ENCODE data around the gene PTPRN2.

PTPRN2 gene

GRCh38 chr7:157640144-157640543 lies 947.5 kb downstream of the PTPRN2 start:
- FAIRE-seq, result no peak
- TF ChIP-seq CTCF (IDR thresholded peaks at IDR 0.05; ENCODE audit: insufficient read depth, missing control alignments), result no peak
- no peak for DNase-seq (ENCODE audit: insufficient read length, low spot score)

- DNase-seq (ENCODE audit: insufficient read length, low spot score) (no peak), FAIRE-seq (no peak)
- TF ChIP-seq CTCF (IDR thresholded peaks at IDR 0.05; ENCODE audit: insufficient read depth, missing control alignments), result no peak
Measured at GRCh38 chr7:157638563-157638962, 949.1 kb downstream of the PTPRN2 start.

- TF ChIP-seq CTCF (IDR thresholded peaks at IDR 0.05; ENCODE audit: insufficient read depth, missing control alignments), result no peak
- DNase-seq (ENCODE audit: insufficient read length, low spot score), result no peak
- no peak for FAIRE-seq
Measured at GRCh38 chr7:157637216-157637949, 950.2 kb downstream of the PTPRN2 start.

GRCh38 chr7:157635669-157636068 lies 952.0 kb downstream of the PTPRN2 start:
- no peak for TF ChIP-seq CTCF (IDR thresholded peaks at IDR 0.05; ENCODE audit: insufficient read depth, missing control alignments)
- FAIRE-seq (no peak), DNase-seq (ENCODE audit: insufficient read length, low spot score) (no peak)

GRCh38 chr7:157635148-157635500 lies 952.5 kb downstream of the PTPRN2 start:
- DNase-seq (ENCODE audit: insufficient read length, low spot score) (no peak), FAIRE-seq (no peak)
- TF ChIP-seq CTCF (IDR thresholded peaks at IDR 0.05; ENCODE audit: insufficient read depth, missing control alignments), result no peak

- DNase-seq (ENCODE audit: insufficient read length, low spot score), result no peak
- no peak for FAIRE-seq
- no peak for TF ChIP-seq CTCF (IDR thresholded peaks at IDR 0.05; ENCODE audit: insufficient read depth, missing control alignments)
Measured at GRCh38 chr7:157634401-157635147, 953.0 kb downstream of the PTPRN2 start.
